ENCODE data around the gene POR. TPM values are rescaled to one million over a fixed set of nuclear protein-coding genes. Genes with fewer than 3 reads are reported as not detected.

Gene POR
- total RNA-seq, 1 experiment from 2014 or later: 56.8 TPM

DNA sequence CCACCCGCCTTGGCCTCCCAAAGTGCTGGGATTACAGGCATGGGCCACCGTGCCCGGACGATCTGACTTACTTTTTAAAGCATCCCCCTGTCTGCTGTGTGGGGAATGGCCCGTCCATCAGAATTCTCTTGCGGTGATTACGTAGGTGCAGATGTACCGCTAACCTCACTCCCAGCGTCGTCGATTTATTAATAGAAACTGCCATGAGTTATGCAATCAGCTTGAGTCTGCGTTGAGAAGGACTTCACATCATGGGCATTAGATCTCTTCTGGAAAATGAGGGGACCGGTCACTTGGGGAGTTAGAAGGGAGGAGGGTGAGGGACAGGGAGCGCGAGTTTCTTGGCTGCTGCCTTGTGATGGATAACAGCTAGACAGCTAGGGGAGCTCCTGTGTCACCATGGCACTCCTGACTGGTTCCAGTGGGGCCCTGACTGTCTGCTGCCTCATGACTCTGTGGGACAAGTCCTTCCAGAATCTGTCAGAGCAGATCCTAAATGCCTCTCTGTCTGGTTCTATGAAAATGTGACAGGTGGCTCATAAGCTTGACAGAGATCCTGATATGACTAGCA lies 35.2 kb downstream of the POR start:
- DNase-seq (ENCODE audit: low read depth): no peak

DNA sequence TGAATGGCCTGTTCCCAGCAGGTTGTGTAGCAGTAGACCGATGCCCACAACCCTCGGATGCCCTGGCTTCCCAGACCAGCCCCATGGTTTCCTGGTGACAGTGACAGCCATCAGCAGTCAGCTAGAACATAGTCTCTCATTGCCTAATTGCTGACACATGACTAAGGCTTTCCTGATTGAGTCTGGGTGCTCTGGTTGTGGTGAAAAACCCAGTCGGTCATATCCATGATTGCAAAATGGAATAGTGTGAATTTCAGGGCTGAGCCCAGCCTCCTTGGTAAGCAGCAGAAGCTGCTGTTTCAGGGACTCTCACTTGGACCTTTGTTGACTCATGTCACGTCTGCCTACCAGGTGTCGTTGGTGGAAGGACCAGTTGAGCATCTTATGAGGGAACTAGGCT lies 36.6 kb downstream of the POR start:
- DNase-seq (ENCODE audit: low read depth): peak; percentile 52

DNA sequence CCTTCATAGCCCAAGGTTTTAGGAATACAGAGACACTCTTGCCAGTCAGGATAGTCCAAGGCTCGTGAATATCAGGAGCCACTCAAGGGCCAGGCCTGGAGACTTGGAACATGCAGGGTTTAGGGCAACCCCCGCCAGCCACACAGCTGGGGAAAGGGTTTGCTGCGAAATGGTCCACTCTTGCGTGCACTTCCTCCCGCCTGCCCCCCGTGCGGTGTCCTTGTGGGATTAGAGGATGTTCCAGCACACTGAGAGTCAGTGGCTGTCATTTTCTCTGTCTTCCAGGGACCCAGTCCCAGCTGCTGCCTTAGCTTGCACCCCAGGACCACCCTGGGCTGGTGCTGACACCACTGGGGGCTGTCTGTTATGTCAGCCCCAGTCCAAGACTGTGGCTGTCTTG lies 38.5 kb downstream of the POR start:
- no peak for DNase-seq (ENCODE audit: low read depth)

DNA sequence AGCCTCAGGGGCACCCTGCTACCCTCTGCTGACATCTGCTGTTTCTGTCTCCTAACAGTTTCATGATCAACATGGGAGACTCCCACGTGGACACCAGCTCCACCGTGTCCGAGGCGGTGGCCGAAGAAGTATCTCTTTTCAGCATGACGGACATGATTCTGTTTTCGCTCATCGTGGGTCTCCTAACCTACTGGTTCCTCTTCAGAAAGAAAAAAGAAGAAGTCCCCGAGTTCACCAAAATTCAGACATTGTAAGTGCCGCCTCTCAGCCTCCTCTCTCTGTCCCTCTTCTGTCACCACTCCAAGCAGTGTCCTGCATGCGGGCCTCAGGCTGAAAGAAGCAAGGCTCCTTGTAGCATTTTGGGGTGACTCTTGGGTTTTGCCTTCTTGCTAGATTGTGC lies 39.0 kb downstream of the POR start:
- no peak for DNase-seq (ENCODE audit: low read depth)

DNA sequence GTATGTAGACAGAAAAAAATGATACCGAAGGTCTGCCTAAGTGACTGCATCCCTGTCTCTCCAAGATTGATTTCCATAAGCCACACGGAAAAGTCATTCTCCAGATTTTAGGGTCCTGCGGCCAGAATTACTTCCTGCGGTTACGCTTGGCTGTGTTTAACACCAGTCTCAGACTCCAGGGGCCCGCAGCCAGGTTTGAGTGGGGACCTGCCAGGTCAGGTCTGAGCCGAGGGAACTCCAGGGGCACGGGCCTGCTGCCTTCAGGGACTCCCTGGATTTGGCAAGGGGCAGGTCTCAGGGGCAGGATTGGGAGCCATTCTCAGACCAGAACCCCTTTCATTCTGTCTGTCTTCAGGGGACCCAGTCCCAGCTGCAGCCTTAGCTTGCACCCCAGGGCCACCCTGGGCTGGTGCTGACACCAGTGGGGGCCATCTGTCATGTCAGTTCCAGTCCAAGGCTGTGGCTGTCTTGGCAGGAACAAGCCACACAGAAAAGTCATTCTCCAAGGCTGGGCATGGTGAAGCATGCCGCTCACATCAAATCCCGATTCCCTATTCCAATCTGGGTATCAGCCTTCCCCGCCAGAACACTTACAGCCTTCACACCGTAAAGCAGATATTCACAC lies 40.5 kb downstream of the POR start:
- DNase-seq (ENCODE audit: low read depth): no peak

DNA sequence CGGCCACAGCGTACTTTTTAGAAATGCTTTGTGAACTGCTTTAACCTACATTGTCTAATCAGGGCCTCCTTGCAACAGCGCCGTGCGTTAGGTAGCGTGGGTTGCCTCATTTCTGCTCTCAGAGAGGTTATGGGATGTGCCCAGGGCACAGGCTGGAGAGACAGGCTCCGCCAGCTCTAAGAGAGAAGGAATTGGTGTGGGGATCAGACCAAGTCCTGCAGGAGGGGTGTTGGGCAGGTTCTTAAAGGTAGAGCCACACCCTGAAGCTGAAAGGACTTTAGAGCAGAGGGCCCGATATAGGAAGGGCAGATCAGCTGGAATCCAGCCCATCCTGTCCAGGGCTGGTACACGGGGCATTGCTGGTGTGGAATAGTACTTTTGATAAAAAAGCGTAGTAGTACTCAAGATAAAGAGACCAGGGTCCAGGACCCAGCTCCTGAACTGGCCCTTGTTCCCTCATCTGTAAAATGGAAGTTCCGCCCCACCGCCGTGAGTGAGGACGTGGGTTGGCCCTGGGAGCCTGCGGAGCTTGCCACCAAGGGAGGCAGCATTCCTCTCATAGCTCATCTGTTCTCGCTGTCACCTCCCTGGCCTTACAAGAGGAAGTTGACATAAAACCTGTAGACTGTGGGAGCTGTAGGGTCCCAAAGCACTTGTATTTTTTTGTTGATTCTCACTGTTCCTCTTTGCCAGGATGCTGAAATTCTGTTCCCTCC lies 42.2 kb downstream of the POR start:
- no peak for DNase-seq (ENCODE audit: low read depth)

DNA sequence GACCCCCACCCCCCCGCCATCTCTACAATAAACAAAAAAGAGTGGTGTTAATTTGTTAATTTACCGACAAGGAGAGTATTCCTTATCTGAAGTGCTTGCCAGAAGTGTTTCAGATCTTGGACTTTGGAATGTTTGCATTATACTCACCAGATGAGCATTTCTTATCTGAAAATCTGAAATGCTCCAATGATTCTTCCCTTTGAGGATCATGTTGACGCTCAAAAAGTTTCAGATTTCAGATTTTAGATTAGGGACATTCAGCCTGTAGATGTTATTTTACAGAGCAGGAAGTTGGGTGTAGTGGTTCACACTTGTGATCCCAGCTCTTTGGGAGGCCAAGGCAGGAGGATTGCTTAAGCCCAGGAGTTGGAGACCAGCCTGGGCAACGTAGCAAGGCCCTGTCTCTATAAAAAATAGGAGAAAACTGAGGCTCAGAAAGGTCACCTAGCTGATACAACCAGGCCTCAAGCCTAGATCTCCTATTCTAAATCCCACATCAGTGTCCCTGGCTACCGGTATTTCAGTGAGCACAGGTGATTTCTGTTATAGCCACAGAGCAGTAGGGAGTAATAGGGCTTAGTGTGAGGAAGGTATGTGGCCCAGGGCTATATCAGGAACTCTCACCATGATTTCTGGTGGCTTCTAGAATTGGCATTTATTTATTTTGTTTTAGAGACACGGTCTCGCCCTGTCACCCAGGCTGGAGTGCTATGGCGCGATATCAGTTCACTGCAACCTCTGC lies 44.0 kb downstream of the POR start:
- peak; percentile 69 for DNase-seq (ENCODE audit: low read depth)

DNA sequence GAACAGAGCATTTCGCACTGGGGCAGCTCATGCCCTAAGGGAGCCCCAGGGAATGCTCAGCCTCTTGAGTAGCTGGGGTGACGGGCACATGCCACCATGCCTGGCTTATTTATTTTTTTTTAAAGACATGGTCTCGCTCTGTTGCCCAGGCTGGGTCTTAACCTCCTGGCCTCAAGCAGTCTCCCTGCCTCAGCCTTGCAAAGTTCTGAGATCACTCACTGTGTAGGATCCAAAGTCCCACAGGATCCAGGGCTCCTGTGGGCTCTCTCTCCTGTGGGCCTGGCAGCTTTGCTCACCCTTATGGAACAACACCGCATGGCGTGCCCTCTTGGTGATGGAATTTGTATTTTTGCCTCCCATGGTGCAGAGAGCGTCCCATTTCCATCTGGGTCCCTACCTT lies 45.4 kb downstream of the POR start:
- no peak for DNase-seq (ENCODE audit: low read depth)

DNA sequence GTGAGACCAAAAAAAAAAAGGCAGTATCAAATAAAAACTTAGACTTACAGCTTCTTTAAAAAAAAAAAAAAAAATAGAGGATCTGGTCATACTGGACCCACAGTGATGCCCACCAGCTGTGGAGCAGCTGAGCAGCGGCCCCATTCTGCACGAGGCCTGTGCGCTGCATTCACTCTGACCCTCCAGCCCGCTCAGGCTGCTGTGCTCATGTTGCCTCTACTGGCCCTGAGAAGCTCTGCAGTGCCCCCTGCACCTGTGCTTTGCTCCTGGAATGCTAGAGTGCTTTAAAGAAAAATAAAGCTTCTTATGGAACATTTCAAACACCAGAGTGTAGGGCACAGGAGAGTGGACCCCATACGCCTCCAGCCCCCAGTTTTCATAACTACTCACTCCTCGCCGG lies 46.3 kb downstream of the POR start:
- no peak for DNase-seq (ENCODE audit: low read depth)

DNA sequence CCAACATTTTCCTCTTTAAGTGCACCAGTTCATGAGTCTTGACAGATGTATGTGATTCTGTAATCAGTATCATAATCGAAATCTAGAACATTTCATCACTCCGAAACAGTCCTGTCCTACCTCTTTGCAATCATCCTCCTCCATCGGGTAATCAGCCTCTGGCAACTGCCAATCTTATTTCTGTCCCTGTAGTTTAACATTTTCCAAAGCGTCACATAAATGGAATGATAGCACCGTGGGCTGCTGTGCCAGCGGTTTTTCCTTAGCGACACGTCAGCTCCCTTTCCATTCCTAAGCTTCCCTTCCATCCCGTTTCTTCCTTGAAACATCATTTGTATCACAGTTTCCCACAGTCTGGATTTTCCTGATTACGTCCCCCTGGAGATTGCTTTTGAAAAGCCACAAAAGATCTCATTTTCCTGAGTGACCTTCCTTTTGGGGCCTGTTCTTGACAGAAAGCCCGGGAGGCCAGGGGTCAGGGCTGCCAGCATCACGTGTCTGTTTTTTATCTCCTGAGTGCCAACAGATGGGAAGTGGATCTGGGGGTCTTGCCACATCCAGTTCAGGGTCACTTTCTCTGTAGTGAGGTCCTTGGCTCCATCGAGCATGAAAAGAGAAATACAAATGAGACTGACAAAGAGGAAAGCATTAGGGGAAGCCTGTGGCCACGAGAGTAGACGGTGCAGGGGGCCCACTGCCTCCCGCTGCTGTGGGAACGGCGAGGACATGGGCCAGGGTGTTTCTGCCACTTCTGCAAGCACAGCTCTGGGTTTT lies 47.8 kb downstream of the POR start:
- DNase-seq (ENCODE audit: low read depth): no peak

DNA sequence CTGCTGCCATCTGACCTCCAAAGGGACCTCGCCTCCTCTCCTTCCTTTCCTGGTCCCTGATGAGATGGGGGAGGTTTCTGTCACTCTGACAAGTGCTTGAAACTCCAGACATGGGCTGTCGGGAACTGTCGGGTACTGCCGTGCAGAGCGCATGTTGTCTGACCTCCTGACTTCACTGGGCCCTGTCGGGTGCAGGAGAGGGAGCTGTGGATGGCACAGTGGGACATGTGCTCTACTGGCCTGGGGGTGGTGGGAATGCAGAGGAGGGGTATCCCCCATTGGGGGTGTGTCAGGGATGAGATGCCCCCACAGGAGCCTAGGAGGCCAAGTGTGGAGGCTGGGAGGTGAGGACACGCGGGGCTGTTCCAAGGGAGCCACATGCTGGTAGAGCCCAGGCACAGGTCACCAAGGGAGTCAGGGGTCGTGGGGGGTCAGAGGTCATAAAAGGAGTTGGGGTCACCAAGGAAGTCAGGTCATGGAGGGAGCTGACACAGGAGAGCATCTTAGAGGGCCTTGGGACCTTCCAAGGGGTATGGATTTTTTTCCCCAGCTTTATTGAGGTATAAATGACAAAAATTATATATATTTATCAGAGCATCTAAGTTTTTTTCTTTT lies 48.5 kb downstream of the POR start:
- DNase-seq (ENCODE audit: low read depth): no peak

DNA sequence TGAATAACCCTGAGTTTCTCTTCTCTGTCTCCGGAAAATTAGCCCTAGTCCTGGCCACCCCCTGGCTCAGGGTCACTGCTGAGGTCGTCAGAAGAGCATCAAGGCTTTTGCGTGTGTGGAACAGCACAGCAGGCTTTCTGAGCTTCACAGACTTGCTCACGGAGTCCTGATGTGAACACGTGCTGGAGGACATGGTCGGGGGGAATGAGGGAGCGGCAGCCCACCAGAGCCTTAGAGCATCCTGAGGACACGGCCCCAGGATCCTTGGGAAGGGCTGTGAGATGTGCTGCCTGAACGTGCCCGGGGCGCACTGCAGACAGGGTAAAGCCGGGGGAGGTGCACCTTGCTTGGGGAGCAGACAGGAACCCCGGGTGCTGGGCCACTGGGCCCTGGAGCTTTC lies 50.7 kb downstream of the POR start:
- no peak for DNase-seq (ENCODE audit: low read depth)

DNA sequence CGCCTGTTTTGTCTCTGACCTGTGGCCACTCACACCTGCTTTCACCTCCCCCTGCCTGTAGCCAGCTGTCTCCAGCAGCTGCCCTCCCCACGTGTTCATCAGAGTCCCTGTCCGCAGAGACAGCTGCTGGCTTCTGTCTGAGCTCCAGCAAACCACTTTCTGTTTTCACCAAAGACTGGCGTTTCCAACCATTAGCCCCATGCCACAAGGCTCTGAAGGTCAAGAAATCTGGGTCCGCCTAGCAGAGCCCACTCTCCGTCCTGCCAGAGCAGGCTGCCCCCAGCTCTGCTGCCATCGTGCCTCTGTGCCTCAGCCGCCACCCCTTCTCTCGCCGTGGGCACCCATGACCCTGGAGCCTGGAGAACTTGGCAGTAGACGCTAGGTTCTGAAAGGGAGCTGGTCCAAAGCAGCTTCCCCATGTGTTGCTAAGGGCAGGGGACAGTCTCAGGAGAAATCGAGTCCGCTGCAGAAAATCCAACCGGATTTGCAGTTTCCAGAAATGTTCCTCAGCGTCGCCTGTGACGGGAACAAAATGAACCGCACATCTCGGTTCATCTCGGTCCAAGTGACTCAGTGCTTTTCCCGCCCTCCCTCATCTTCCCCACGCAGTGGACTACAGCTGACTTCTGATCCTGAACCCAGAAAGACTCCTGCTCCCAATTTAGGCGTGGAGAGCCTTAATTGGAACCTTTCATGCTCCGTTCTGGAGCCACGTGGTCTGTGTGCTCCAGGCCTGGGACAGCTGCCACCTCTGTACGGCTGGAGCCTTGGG lies 51.4 kb downstream of the POR start:
- DNase-seq (ENCODE audit: low read depth): no peak

DNA sequence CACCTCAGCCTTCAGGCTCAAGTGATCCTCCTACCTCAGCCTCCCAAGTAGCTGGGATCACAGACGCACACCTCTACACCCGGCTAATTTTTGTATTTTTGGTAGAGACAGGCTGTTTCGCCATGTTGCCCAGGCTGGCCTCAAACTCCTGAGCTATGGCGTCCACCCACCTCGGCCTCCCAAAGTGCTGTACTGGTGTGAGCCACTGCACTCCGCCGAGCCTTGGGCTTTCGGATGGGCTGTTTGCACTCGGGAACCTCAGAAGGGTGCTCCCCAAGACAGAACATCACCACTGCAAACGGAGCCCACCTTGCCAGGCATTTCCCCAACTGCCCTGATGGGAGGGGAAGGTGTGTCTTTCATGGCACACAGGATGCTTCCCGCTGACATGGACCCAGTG lies 52.1 kb downstream of the POR start:
- DNase-seq (ENCODE audit: low read depth): no peak

DNA sequence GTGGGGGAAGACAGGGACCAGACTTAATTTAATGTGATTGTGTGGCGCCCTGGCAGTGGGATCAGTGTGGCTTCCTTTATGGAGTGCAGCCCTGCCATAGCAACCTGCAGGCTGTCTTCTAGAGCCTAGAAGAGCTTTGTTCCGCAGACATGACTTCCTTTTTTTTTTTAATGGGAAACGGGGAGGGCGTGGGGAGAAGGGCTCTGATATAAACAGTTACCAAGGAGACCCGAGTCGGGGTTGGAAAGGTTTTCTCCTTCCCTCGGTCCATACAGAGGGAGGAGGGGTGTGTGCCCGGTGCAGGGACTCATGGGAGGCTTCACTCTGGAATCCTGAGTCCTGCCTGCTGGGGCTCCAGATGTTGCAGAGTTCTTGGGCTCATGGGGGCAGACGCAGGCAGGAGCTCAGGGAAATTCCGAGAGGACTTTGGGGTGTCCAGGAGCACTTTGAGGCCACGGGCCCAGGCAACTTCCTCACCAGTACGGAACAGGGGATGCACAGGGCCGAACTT lies 52.6 kb downstream of the POR start:
- no peak for DNase-seq (ENCODE audit: low read depth)

DNA sequence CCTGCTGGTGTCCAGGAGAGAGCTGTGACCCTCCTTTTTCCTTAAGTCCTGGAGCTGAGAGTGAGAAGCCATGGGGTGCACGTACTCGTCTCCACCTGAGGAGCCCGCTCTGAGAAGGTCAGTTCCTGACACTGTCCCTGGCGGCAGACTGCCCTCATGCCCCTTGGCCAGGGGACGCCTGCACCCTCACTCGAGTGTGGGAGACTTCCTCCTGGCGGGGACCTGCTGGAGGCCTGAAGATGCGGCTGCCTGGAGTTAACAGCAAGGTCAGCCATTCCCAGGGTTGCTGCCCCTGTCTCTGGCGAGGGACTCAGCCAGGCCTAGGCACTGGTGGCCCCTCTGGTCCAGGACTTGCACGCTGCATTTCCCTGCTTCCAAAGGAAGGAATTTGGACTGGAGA lies 53.1 kb downstream of the POR start:
- DNase-seq (ENCODE audit: low read depth): no peak

DNA sequence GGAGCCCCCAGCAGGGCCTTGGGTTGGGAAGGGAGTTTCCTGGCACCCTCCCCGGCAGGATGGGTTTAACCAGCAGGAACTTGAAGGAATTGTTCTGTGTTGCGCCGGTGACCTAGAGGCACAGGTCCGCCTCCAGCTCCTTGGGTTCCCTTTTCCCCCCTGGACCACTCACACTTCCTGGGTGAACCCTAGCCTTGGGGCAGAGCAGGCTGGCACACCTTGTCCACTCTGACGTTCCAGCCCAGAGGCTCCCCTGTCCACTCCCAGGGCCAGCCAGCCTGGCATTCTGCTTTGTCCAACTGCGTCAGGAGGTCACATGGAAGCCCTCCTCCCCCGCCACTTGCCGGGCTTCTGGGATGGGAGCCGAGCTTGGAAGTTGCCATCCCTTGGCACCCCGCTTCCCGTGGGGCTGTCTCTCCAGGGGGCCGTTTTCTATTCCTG lies 53.6 kb downstream of the POR start:
- no peak for DNase-seq (ENCODE audit: low read depth)

DNA sequence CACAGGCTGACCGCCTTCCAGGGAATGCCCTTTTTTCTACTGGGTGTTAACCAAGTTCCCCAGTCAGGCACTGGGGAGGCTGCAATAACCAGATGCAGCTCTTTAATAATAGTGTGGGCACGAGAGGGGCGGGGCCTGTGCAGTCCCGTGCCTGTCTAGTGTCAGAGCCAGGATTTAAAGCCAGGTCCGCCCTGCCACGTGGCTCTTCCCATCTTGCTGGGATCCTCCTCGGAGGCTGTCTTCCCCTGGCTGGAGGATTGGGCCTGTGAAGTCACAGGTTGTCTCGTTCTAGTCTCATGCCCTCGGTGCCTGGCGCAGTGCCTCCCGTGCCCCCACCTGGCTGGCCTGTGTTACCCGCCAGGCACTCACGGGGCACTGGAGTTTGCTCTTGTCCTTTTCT lies 54.2 kb downstream of the POR start:
- DNase-seq (ENCODE audit: low read depth): no peak

DNA sequence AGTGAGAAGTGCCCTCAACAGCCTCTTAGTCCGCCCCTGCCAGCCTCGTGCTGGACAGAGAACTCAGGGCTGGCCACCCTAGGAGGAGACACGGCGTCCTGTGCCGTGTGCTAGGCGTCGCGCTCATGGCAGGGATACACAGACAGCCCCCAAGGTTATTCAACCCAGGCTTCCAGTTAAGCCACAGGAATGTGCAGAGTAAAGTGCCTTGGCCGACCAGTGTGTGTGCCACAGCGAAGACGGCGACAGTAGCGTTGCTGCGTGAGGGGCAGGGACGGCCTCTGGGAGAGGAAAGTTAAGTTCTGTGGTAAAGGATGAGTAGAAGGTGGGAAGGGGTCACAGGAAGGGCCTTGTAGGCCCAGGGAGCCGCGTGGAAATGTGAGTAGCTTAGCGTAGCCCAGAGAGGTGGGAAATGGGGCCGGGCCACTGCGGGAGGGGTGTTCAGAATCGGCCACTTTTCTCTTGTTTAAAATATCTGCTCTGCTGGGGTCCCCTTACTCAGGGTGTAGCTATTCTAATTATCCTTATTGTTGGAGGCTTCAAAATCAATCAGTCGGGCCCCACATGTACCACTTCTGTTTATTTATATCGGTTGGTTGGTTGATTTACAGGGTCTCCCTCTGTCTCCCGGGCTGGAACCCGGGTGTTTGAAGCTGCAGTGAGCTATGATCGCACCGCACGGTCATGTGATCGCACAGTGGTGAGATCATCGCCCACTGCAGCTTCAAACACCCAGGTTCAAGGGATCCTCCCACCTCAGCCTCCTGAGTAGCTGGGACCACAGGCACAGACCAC lies 54.9 kb downstream of the POR start:
- no peak for DNase-seq (ENCODE audit: low read depth)

Data from M059J (cell line).